ENCODE data around the gene RNASE9.

- no peak for TF ChIP-seq CTCF (conservative IDR thresholded peaks at IDR 0.05 in 1 of 2, IDR thresholded peaks at IDR 0.05 in 1 of 2; ENCODE audit: extremely low read depth in 1 of 2, insufficient read depth in 1 of 2, low read depth in 1 of 2, low read length in 2 of 2)
- no peak for TF ChIP-seq EZH2 (IDR thresholded peaks at IDR 0.05; ENCODE audit: borderline replicate concordance, low read length)
Measured at GRCh38 chr14:20583908-20584307, 23.1 kb upstream of the RNASE9 start.

All from mammary epithelial cell (primary cell).